Fibroblast of skin of right quadriceps (primary cell): Measurements from ENCODE around the gene TENT5A.

Source experiments
- DNase-seq: peaks from one replicate; pipeline ENCODE4 v3.0.0-alpha.2; 2013

The TENT5A gene

DNA sequence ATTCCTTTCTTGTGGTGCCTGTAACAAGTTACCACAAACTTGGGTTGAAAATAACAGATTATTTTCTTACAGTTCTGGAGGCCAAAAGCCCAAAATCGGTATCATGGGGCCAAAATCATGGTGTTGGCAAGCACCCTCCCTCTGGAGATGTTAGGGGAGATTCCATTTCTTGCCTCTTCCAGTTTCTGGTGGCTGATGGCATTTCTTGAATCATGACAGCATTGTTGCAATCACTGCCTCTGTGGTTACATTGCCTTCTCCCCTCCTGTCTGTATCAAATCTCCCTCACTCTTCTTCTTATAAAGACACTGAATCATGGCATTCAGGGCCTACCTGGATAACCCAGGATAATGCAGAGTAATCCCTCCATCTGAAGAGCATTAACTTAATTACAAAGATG, 17.9 kb upstream of the TENT5A start:
- no peak for DNase-seq

- peak; percentile 78 for DNase-seq
Measured at GRCh38 chr6:81769824-81770223, 17.3 kb upstream of the TENT5A start.

- no peak for DNase-seq
Measured at GRCh38 chr6:81768150-81768942, 15.9 kb upstream of the TENT5A start.

DNA sequence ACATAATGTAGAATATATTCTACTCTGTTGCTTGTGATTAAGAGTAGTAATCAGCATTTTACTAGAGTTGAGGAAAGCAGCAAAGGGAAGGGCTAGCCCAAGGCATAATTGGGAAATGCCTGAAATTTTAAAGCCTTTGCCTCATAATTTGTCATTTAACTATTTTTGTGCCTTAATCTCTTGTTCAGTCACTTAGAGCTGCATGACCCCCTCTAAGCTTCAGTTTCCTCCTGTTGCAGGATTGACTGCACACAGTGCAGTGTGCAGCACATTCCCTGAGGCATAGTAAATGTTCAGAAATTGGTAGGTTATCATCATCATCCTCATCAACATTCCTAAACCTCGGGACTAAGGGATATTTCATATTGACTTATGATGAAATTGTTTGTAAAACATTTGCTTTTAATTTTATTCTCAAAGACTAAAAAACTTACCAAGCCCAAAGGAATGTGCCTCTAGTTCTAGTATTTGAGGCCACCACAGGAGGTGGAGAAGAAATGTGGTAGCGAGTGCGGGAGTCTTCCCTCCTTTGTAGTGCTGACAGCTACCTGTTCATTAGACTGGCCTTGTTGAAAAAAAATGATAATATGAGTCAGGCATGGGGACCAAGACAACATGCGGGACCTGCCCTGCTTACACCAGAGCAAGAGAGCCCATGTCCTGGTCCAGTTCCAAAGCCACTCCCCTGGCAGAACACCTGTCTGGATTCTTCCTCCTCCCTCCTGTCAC, 14.8 kb upstream of the TENT5A start:
- peak; percentile 96 for DNase-seq

- peak; percentile 97 for DNase-seq
Measured at GRCh38 chr6:81766482-81767069, 14.1 kb upstream of the TENT5A start.

GRCh38 chr6:81764531-81764930, 12.1 kb upstream of the TENT5A start:
- no peak for DNase-seq

GRCh38 chr6:81763968-81764367, 11.5 kb upstream of the TENT5A start:
- DNase-seq: no peak

DNA sequence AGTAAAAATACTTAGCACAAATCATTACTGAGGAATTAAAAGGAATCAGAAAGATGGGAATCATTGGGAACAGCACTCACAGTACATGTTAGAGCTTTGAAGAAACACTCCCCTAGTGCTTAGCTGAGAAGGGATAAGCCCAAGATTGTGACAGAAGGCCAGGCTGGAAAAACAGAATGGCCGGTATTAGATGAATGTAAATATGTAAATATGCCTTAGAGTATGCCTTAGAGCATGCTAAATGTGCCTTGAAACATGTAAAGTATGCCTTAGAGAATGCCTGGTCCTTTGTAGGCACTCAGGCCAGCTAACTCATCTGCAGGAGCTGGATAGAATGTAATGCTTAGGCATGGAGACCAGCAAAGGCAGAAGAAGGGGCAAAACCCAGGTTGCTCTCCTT, 10.6 kb upstream of the TENT5A start:
- no peak for DNase-seq

DNA sequence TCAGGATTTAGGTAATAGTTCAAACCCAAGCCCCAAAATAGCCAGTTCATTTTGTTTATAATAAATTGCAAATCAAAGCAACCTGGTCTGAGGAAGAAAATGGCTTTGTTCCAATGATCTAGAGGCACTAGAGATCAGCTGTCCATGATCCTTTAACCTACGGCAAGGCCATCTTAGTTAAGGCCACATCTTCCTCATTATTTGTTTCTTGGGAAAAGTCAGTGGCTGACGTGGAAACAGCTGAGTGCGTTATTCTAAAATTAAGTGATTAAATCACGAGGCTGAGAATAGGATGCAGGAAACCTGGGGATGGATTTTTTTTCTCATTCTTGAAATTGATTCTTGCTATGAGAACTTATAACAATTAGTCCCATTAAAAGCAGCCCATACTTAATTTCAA, 10.1 kb upstream of the TENT5A start:
- no peak for DNase-seq

- no peak for DNase-seq
Measured at GRCh38 chr6:81762132-81762531, 9.7 kb upstream of the TENT5A start.

GRCh38 chr6:81761197-81761596, 8.7 kb upstream of the TENT5A start:
- peak; percentile 75 for DNase-seq

GRCh38 chr6:81759782-81760181, 7.3 kb upstream of the TENT5A start:
- no peak for DNase-seq

- no peak for DNase-seq
Measured at GRCh38 chr6:81758221-81758620, 5.7 kb upstream of the TENT5A start.

GRCh38 chr6:81756690-81757089, 4.2 kb upstream of the TENT5A start:
- DNase-seq: no peak

GRCh38 chr6:81755551-81755950, 3.1 kb upstream of the TENT5A start:
- peak; percentile 58 for DNase-seq

DNA sequence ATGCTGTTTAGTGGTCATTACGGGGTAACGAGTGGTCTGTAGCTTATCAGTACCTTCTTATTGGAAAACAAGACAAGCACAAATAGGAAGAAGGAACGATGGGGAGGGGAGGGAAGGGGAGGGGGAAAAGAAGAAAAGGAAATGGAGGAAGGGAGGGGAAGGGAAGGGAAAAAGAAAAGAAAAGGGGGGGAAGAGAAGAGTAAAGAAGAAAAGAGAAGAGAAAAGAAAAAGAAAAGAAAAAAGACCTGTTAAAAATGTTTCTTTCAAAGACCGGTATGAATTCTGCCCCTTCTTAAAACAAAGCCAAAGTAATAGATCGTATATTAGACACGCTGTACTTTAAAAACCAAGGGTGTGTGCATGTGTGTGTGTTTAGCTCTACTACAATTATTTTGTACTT, 2.4 kb upstream of the TENT5A start:
- DNase-seq: no peak

DNA sequence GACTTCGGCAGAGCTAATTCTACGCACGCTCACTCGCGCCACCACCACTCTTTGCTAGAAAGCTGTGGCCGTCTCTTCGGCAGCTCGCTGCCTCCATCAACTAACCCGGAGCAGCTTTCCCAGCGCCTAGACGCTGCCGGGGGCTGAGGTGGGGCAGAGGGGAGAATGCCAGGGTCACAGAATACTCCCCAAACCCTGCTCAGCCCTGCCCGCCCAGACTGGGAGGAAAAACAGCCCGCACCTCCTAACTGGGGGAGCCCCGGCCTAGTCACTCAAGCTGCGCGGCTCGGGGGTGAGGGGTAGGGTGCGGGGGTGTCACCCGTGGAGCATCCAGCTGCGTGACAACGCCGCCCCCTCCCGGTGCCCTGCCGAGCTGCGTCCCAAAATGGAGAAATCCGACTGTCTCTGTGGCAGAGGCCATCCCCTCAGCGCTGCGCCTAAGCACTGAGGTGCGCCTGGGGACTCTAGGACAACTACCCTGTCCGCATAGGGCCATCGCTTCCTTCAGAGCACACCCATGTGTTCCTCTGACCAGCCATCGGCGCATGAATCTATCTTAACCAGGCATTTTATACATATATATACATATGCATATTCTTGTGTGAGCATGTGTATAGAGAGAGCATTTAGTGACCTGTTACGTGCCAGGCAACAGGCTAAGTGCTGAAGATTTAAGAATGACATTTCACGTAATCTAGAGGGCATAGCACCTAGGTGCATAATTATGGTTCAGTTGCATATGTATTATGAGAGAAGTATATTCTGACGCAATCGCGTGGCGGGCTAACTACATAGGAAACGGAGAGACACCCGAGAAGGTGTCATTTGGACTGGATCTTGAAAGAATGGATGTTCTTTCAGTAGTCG, 1.5 kb upstream of the TENT5A start:
- DNase-seq: peak; percentile 73

DNA sequence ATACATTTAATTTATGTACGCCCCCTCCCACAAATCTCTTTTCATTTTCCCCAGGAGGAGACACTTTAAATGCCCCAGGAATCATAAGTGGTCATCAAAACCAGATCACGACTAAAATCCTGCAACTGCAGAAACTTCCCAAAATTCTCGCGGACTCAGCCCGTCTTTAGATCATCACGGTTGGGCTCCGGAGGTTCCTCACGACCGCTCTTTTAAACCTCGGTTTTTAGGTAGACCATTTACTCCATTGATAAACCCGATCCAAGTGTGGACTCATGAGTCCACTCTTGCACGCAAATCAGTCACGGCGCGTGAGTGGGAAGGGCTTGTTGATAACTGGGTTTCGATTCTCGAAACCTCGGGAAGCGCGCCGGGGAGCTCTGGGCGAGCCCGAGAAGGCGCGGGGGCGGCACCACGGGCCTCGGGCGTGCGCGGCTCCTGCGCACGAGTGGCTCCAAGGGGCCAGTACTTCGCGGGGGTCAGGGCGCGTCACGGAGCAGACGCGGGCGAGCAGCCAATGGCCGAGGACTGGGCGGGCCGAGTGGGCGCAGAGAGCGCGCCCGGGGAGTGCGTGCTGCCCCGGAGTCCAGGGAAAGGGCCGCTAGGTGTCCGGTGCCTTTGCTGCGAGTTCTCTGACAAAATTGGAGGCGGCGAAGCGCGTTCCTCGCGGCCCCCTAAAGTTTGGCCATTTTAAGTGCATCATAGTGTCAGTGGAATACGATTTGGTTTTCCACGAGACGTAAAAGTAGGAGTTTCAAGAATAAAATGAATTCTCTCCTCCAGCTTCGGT, 635 bp upstream of the TENT5A start:
- DNase-seq: peak; percentile 87

- no peak for DNase-seq
Measured at GRCh38 chr6:81751388-81752083, 945 bp downstream of the TENT5A start.

GRCh38 chr6:81750681-81751387, 1.6 kb downstream of the TENT5A start:
- no peak for DNase-seq

- no peak for DNase-seq
Measured at GRCh38 chr6:81750200-81750599, 2.3 kb downstream of the TENT5A start.
